IMR-90 (cell line): ENCODE measurements around the gene KIAA0825. TPM values are rescaled to one million over a fixed set of nuclear protein-coding genes. Genes with fewer than 3 reads are reported as not detected.

ENCODE experiments used
- ATAC-seq: fragments of 200-7000 bp; cut with Tn5 transposase; 2 replicates; pipeline ENCODE4 v1.9.1; 2020; ENCODE audit warnings: low read depth, mild to moderate bottlenecking, moderate library complexity
- BruUV-seq: library from RNA; stranded (reverse); fragments of 400-500 nt; replicated peaks from 2 replicates; lab custom pipeline; 2021; lab: Mats Ljungman, UMichigan
- CTCF ChIA-PET: fragments of 300-600 bp; formaldehyde crosslinking; extraction: SDS; loops from one replicate; lab custom pipeline; 2021; ENCODE audit warnings: antibody characterized with exemption; lab: Yijun Ruan, JAX
- POLR2A ChIA-PET: fragments of 300-600 bp; sonication (Branson Sonifier 250); formaldehyde crosslinking; loops from one replicate; lab custom pipeline; 2022; ENCODE audit warnings: antibody characterized with exemption; ENCODE audit not compliant: unreplicated experiment; lab: Charles Lee
- DNase-seq: peaks from one replicate; pipeline ENCODE4 v3.0.0; 2013
- H2AFZ ChIP-seq: replicated peaks from 2 replicates; pipeline ENCODE3; 2013; ENCODE audit warnings: low read length, mild to moderate bottlenecking; ENCODE audit not compliant: poor library complexity
- H2AK5ac ChIP-seq: 2 replicates; pipeline ENCODE4 v1.6.1; 2013; ENCODE audit warnings: low read depth, low read length, inconsistent platforms
- H2AK9ac ChIP-seq: replicated peaks from 2 replicates; pipeline ENCODE3; 2013; ENCODE audit warnings: mild to moderate bottlenecking, low read depth, low read length, moderate library complexity; ENCODE audit not compliant: poor library complexity
- H2BK120ac ChIP-seq: 2 replicates; pipeline ENCODE4 v1.6.1; 2013; ENCODE audit warnings: low read depth, low read length, inconsistent platforms
- H2BK15ac ChIP-seq: 3 replicates; pipeline ENCODE4 v1.6.1; 2013; ENCODE audit warnings: low read depth, low read length, inconsistent platforms
- H2BK20ac ChIP-seq: 2 replicates; pipeline ENCODE4 v1.6.1; 2013; ENCODE audit warnings: low read depth, mild to moderate bottlenecking, inconsistent platforms, low read length, moderate library complexity
- H2BK5ac ChIP-seq: 2 replicates; pipeline ENCODE4 v1.6.1; 2013; ENCODE audit warnings: mild to moderate bottlenecking, low read depth, low read length, inconsistent platforms; ENCODE audit not compliant: poor library complexity, severe bottlenecking
- H3K14ac ChIP-seq: replicated peaks from 2 replicates; pipeline ENCODE4 v1.6.1; 2013; ENCODE audit warnings: low read depth, low read length, inconsistent platforms
- H3K18ac ChIP-seq: 2 replicates; pipeline ENCODE4 v1.6.1; 2013; ENCODE audit warnings: low read depth, low read length, control low read depth
- H3K23ac ChIP-seq: 2 replicates; pipeline ENCODE4 v1.6.1; 2013; ENCODE audit warnings: low read depth, low read length, inconsistent platforms
- H3K27ac ChIP-seq: 2 replicates; pipeline ENCODE4 v1.5.1; 2013; ENCODE audit warnings: mild to moderate bottlenecking, control low read depth, low read length; ENCODE audit not compliant: insufficient read depth
- H3K27me3 ChIP-seq: 2 replicates; pipeline ENCODE4 v1.6.1; 2013; ENCODE audit warnings: low read length; ENCODE audit not compliant: control insufficient read depth, insufficient read depth
- H3K36me3 ChIP-seq: 2 replicates; pipeline ENCODE4 v1.6.1; 2013; ENCODE audit warnings: low read length, mixed read lengths; ENCODE audit not compliant: control insufficient read depth, insufficient read depth
- H3K4ac ChIP-seq: 2 replicates; pipeline ENCODE4 v1.6.1; 2013; ENCODE audit warnings: low read depth, low read length, inconsistent platforms
- H3K4me1 ChIP-seq: 2 replicates; pipeline ENCODE4 v1.6.1; 2013; ENCODE audit warnings: low read length, mixed read lengths; ENCODE audit not compliant: control insufficient read depth, insufficient read depth
- H3K4me2 ChIP-seq: 2 replicates; pipeline ENCODE4 v1.6.1; 2013; ENCODE audit warnings: low read depth, mild to moderate bottlenecking, control low read depth, low read length, moderate library complexity
- H3K4me3 ChIP-seq: 2 replicates; pipeline ENCODE4 v1.5.1; 2013; ENCODE audit warnings: low read depth, mild to moderate bottlenecking, control low read depth, low read length, moderate library complexity; ENCODE audit not compliant: insufficient read depth
- H3K56ac ChIP-seq: 2 replicates; pipeline ENCODE4 v1.6.1; 2013; ENCODE audit warnings: low read length, inconsistent platforms; ENCODE audit not compliant: insufficient read depth; ENCODE audit errors: extremely low read depth
- H3K79me1 ChIP-seq, 2 experiments: 2 replicates each; pipeline ENCODE4 v1.6.1; 2013; ENCODE audit warnings: low read length in 2 of 2, inconsistent platforms in 1 of 2, low read depth in 1 of 2
- H3K9ac ChIP-seq: 2 replicates; pipeline ENCODE4 v1.6.1; 2013; ENCODE audit warnings: low read depth, low read length, control low read depth
- H3K9me1 ChIP-seq: 2 replicates; pipeline ENCODE4 v1.6.1; 2013; ENCODE audit warnings: low read length, inconsistent platforms; ENCODE audit not compliant: insufficient read depth
- H3K9me3 ChIP-seq: 2 replicates; pipeline ENCODE4 v1.6.1; 2013; ENCODE audit warnings: low read length; ENCODE audit not compliant: control insufficient read depth, insufficient read depth
- H4K20me1 ChIP-seq: 2 replicates; pipeline ENCODE4 v1.6.1; 2013; ENCODE audit warnings: low read length, inconsistent platforms; ENCODE audit not compliant: insufficient read depth
- H4K5ac ChIP-seq: 2 replicates; pipeline ENCODE4 v1.6.1; 2013; ENCODE audit warnings: mild to moderate bottlenecking, low read depth, low read length, control low read depth
- H4K8ac ChIP-seq, 2 experiments: 2 replicates each; pipeline ENCODE4 v1.6.1; 2013; ENCODE audit warnings: low read depth in 2 of 2, low read length in 2 of 2, control low read depth in 1 of 2, inconsistent platforms in 1 of 2
- H4K91ac ChIP-seq: 2 replicates; pipeline ENCODE4 v1.6.1; 2013; ENCODE audit warnings: low read depth, low read length, inconsistent platforms; ENCODE audit not compliant: insufficient read depth
- NFE2L2 ChIP-seq: fragments of 150-350 bp; IDR thresholded peaks from 2 replicates; pipeline ENCODE4 v1.6.1; 2016; ENCODE audit warnings: low read depth, mild to moderate bottlenecking, low read length
- RCOR1 ChIP-seq: IDR thresholded peaks from 2 replicates; pipeline ENCODE4 v1.6.1; 2012; ENCODE audit warnings: mild to moderate bottlenecking, low read length, improper control_type of control experiment; ENCODE audit not compliant: insufficient replicate concordance
- WGBS, 2 experiments: methylation state at CpG; one replicate each; pipeline versions ENCODE4 v1.1.5 to v1.1.7; 2013; ENCODE audit warnings: missing lambda C conversion rate in 2 of 2; ENCODE audit not compliant: insufficient read length in 1 of 2; ENCODE audit errors: extremely low coverage in 2 of 2; 5-methylcytosine and 5-hydroxymethylcytosine counted together
- dilution Hi-C: fragments of 300-500 bp; cut with HindIII; formaldehyde crosslinking; loops from one replicate; pipeline ENCODE4 v1.14.3; 2018; ENCODE audit warnings: low sequenced_read_pairs; ENCODE audit not compliant: unreplicated experiment
- in situ Hi-C: fragments of 300-500 bp; cut with MboI; formaldehyde crosslinking; loops from 3 replicates; pipeline ENCODE4 v1.14.3; 2019; ENCODE audit warnings: low sequenced_read_pairs, inconsistent platforms, mixed read lengths
- intact Hi-C: fragments of 100-400 bp; cut with micrococcal nuclease; formaldehyde crosslinking; loops from 2 replicates; pipeline ENCODE4 v1.10.0; 2022
- polyA plus RNA-seq, 3 experiments: library from polyadenylated mRNA; depleted of rRNA; stranded (reverse); fragments of >200 nt; gene quantifications; 2 replicates each; pipeline ENCODE4 v1.2.3, GENCODE V29; 2012; ENCODE audit warnings: low replicate concordance in 1 of 3
- total RNA-seq: library from RNA; depleted of rRNA; stranded (reverse); fragments of >200 nt; gene quantifications from 2 replicates; pipeline ENCODE4 v1.2.3, GENCODE V29; 2012

Gene KIAA0825
- total and polyA plus RNA-seq, 2 of the 4 experiments (the other 2 are of a cell fraction), result 0.46 to 1.8 TPM

DNA sequence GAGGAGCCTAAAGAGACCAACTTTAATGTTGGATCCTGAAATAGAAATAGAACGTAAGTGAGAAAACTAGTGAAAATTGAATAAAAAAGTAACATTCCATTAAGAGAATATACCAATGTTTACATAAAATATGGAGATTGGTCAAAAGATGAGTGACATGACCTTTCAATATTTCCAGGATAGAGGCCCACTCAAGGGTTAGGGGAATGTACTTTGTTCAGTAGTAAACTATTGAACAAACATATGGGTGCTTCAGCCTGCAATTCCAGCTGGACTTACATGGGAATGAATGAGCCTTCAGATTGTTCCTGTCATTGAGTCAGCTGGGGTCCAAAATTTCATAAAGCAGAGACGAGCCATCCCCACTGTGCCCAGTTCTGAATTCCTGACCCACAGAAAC, 505.3 kb downstream of the KIAA0825 start:
- H3K14ac ChIP-seq, result no peak overlapping the region
- ATAC-seq (no peak), DNase-seq (no peak)
- TF ChIP-seq RCOR1 (no peak), NFE2L2 (no peak)
- H3K27me3 ChIP-seq, result no peaks in the 10 kb centered on the region
- H3K27ac ChIP-seq, result no peak overlapping the region
- in situ Hi-C loops, result no loop called here
- no peaks in the 10 kb centered on the region for H3K36me3 ChIP-seq
- no peaks in the 10 kb centered on the region for H3K4me1 ChIP-seq
- H4K20me1 ChIP-seq, result no peaks in the 10 kb centered on the region
- no peaks in the 10 kb centered on the region for H3K9me1 ChIP-seq
- H2BK15ac ChIP-seq, result no peak overlapping the region
- no CpG with 5 or more reads among the region's 2 CpGs for WGBS, 2 experiments
- no peak overlapping the region for H3K18ac ChIP-seq
- no peak overlapping the region for H4K5ac ChIP-seq
- dilution Hi-C loops, result no loop called here
- no peak overlapping the region for H2AK9ac ChIP-seq
- H3K4me3 ChIP-seq, result no peak overlapping the region
- H2BK5ac ChIP-seq, result no peak overlapping the region
- H3K9ac ChIP-seq, result no peak overlapping the region
- H2BK120ac ChIP-seq, result no peak overlapping the region
- H3K4ac ChIP-seq, result no peak overlapping the region
- H4K8ac ChIP-seq, result no peak overlapping the region
- peaks cover 6 to 15% of the 10 kb centered on the region in 2 experiments for H3K79me1 ChIP-seq
- H2AFZ ChIP-seq, result no peak overlapping the region
- no peak overlapping the region for H3K56ac ChIP-seq
- CTCF ChIA-PET, result no interaction called here
- H2AK5ac ChIP-seq, result no peak overlapping the region
- peaks cover 5% of the 10 kb centered on the region; the same call in 1 of the 2 replicates for H3K9me3 ChIP-seq
- H4K91ac ChIP-seq, result no peak overlapping the region
- H3K23ac ChIP-seq, result no peak overlapping the region
- H3K4me2 ChIP-seq, result no peak overlapping the region
- BruUV-seq, result no TSS peak
- no peak overlapping the region for H2BK20ac ChIP-seq
- intact Hi-C loops, result no loop called here
- POLR2A ChIA-PET, result no interaction called here
